Urinary bladder (tissue), 4 donors: ENCODE measurements around the gene STON1. TPM values are rescaled to one million over a fixed set of nuclear protein-coding genes. Genes with fewer than 3 reads are reported as not detected.

Source experiments
- DNase-seq: peaks from one replicate; pipeline ENCODE4 v3.0.0-alpha.2; 2015; ENCODE audit errors: extremely low spot score
- H3K27ac ChIP-seq: one replicate; pipeline ENCODE4 v1.5.1; 2013; ENCODE audit warnings: low read depth, mild to moderate bottlenecking, moderate library complexity
- H3K36me3 ChIP-seq: one replicate; pipeline ENCODE4 v1.6.1; 2013; ENCODE audit warnings: mild to moderate bottlenecking, moderate library complexity; ENCODE audit not compliant: insufficient read depth
- H3K4me1 ChIP-seq: one replicate; pipeline ENCODE4 v1.6.1; 2013; ENCODE audit warnings: mild to moderate bottlenecking, moderate library complexity; ENCODE audit not compliant: insufficient read depth
- H3K4me3 ChIP-seq: one replicate; pipeline ENCODE4 v1.5.1; 2013; ENCODE audit warnings: low read depth, low read length
- WGBS: extraction: QIAGEN DNeasy Blood & Tissue Kit; methylation state at CpG from one replicate; pipeline ENCODE4 v1.1.7; 2013; 5-methylcytosine and 5-hydroxymethylcytosine counted together
- polyA plus RNA-seq: library from polyadenylated mRNA; stranded (reverse); fragments of 200-250 nt; gene quantifications from one replicate; pipeline ENCODE4 v1.2.3, GENCODE V29; 2013
- total RNA-seq: library from RNA; depleted of rRNA; stranded (reverse); fragments of >200 nt; gene quantifications from one replicate; pipeline ENCODE4 v1.2.3, GENCODE V29; 2014
- donor health status: healthy with polysubstance abuse.
- donor health status: healthy.

Gene STON1
- total RNA-seq (68.0 TPM), polyA plus RNA-seq (57.0 TPM)

- no peaks in the 10 kb centered on the region for H3K36me3 ChIP-seq
- peak within 1 kb of the TSS; percentile 60 for H3K27ac ChIP-seq
- peak within 1 kb of the TSS; percentile 77 for H3K4me3 ChIP-seq
- DNase-seq = no peak
- WGBS = under 1% methylated on average over 57 of the region's 62 CpGs
- H3K4me1 ChIP-seq = no peaks in the 10 kb centered on the region
Observed at GRCh38 chr2:48530033-48530811, at the start of gene STON1. STON1 (plus strand) TSS chr2:48530154; CDS start chr2:48580634, 50,480 bp downstream.

GRCh38 chr2:48480526-48480925 lies 49.4 kb upstream of the STON1 start:
- DNase-seq = no peak
- Histone ChIP-seq H3K4me3 (no peak overlapping the region), H3K36me3 (no peaks in the 10 kb centered on the region), H3K27ac (no peak overlapping the region), H3K4me1 (peaks cover 3% of the 10 kb centered on the region)
- WGBS = 29% methylated on average over 3 of the region's 3 CpGs

- Histone ChIP-seq H3K4me1 (peaks cover 3% of the 10 kb centered on the region), H3K36me3 (peaks cover 2% of the 10 kb centered on the region)
- WGBS = 36% methylated on average over 1 of the region's 1 CpG
Observed at GRCh38 chr2:48482313-48482712, 47.6 kb upstream of the STON1 start.

GRCh38 chr2:48482769-48483168 lies 47.2 kb upstream of the STON1 start:
- 55% methylated on average over 5 of the region's 5 CpGs for WGBS
- Histone ChIP-seq H3K4me1 (peaks cover 3% of the 10 kb centered on the region), H3K36me3 (peaks cover 2% of the 10 kb centered on the region), H3K27ac (no peak overlapping the region), H3K4me3 (no peak overlapping the region)
- no peak for DNase-seq

More at GRCh38 chr2:48482313-48482712, 47.6 kb upstream of the STON1 start:
- Histone ChIP-seq H3K4me3 (no peak overlapping the region), H3K27ac (no peak overlapping the region)
- DNase-seq = peak; percentile 83

GRCh38 chr2:48483506-48483905 lies 46.4 kb upstream of the STON1 start:
- no peak overlapping the region for H3K4me3 ChIP-seq
- H3K4me1 ChIP-seq = peaks cover 3% of the 10 kb centered on the region
- 42% methylated on average over 4 of the region's 4 CpGs for WGBS
- peaks cover 4% of the 10 kb centered on the region for H3K36me3 ChIP-seq
- peak; percentile 62 for DNase-seq
- no peak overlapping the region for H3K27ac ChIP-seq

GRCh38 chr2:48483916-48484315 lies 46.0 kb upstream of the STON1 start:
- Histone ChIP-seq H3K4me1 (peaks cover 3% of the 10 kb centered on the region), H3K27ac (no peak overlapping the region), H3K4me3 (no peak overlapping the region), H3K36me3 (peaks cover 4% of the 10 kb centered on the region)
- WGBS = 41% methylated on average over 6 of the region's 6 CpGs
- no peak for DNase-seq

GRCh38 chr2:48488545-48488944 lies 41.4 kb upstream of the STON1 start:
- 73% methylated on average over 3 of the region's 3 CpGs for WGBS

GRCh38 chr2:48496849-48497248 lies 33.1 kb upstream of the STON1 start:
- 58% methylated on average over 2 of the region's 2 CpGs for WGBS
- Histone ChIP-seq H3K4me1 (no peaks in the 10 kb centered on the region), H3K27ac (no peak overlapping the region), H3K36me3 (peaks cover 5% of the 10 kb centered on the region), H3K4me3 (no peak overlapping the region)
- no peak for DNase-seq

More at GRCh38 chr2:48488545-48488944, 41.4 kb upstream of the STON1 start:
- peaks cover 5% of the 10 kb centered on the region for H3K36me3 ChIP-seq
- no peak for DNase-seq
- H3K4me1 ChIP-seq = no peaks in the 10 kb centered on the region
- no peak overlapping the region for H3K4me3 ChIP-seq
- no peak overlapping the region for H3K27ac ChIP-seq

- Histone ChIP-seq H3K4me3 (no peak overlapping the region), H3K27ac (no peak overlapping the region), H3K36me3 (no peaks in the 10 kb centered on the region), H3K4me1 (no peaks in the 10 kb centered on the region)
- DNase-seq = no peak
- 64% methylated on average over 4 of the region's 4 CpGs for WGBS
Observed at GRCh38 chr2:48504647-48505327, 25.2 kb upstream of the STON1 start.

- Histone ChIP-seq H3K4me3 (no peak overlapping the region), H3K36me3 (no peaks in the 10 kb centered on the region), H3K4me1 (no peaks in the 10 kb centered on the region), H3K27ac (no peak overlapping the region)
- no peak for DNase-seq
- WGBS = 79% methylated on average over 4 of the region's 4 CpGs
Observed at GRCh38 chr2:48507111-48507510, 22.8 kb upstream of the STON1 start.

GRCh38 chr2:48508461-48509124 lies 21.4 kb upstream of the STON1 start:
- no peak overlapping the region for H3K4me3 ChIP-seq
- no peaks in the 10 kb centered on the region for H3K36me3 ChIP-seq
- no peak for DNase-seq
- no peaks in the 10 kb centered on the region for H3K4me1 ChIP-seq
- 42% methylated on average over 5 of the region's 5 CpGs for WGBS
- peak overlapping the region; percentile 3 for H3K27ac ChIP-seq

GRCh38 chr2:48510329-48510728 lies 19.6 kb upstream of the STON1 start:
- WGBS = 36% methylated on average over 3 of the region's 3 CpGs
- Histone ChIP-seq H3K4me3 (no peak overlapping the region), H3K27ac (peak overlapping the region; percentile 23), H3K4me1 (no peaks in the 10 kb centered on the region), H3K36me3 (no peaks in the 10 kb centered on the region)
- peak; percentile 36 for DNase-seq

- no peak for DNase-seq
- Histone ChIP-seq H3K4me3 (no peak overlapping the region), H3K27ac (no peak overlapping the region), H3K4me1 (no peaks in the 10 kb centered on the region), H3K36me3 (no peaks in the 10 kb centered on the region)
- WGBS = 36% methylated on average over 3 of the region's 3 CpGs
Observed at GRCh38 chr2:48511849-48512470, 18.0 kb upstream of the STON1 start.
